GM23338 (cell line): ENCODE results near the gene CLSTN2. TPM values are rescaled to one million over a fixed set of nuclear protein-coding genes. Genes with fewer than 3 reads are reported as not detected.

ENCODE experiments used
- ATAC-seq: fragments of 200-7000 bp; cut with Tn5 transposase; 3 replicates; pipeline ENCODE4 v1.9.1; 2020
- DNase-seq: peaks from one replicate; pipeline ENCODE4 v3.0.0-alpha.2; 2015; ENCODE audit warnings: low spot score
- H2AFZ ChIP-seq: fragments of 200-600 bp; sonication (generic); 2 replicates; pipeline ENCODE4 v1.8.0; 2016; ENCODE audit warnings: antibody characterized with exemption, mild to moderate bottlenecking, moderate library complexity
- H3F3A ChIP-seq: fragments of 200-600 bp; sonication (generic); replicated peaks from 2 replicates; pipeline ENCODE4 v1.8.0; 2017; ENCODE audit warnings: antibody characterized with exemption, mixed run types, low read depth
- H3K27ac ChIP-seq: fragments of 200-600 bp; sonication (generic); 2 replicates; pipeline ENCODE4 v1.6.1; 2016; ENCODE audit warnings: low read depth
- H3K27me3 ChIP-seq: fragments of 200-600 bp; sonication (generic); 2 replicates; pipeline ENCODE4 v1.8.0; 2016; ENCODE audit warnings: mild to moderate bottlenecking, mixed run types, moderate library complexity; ENCODE audit not compliant: insufficient read depth
- H3K36me3 ChIP-seq: fragments of 200-600 bp; sonication (generic); 2 replicates; pipeline ENCODE4 v1.8.0; 2016; ENCODE audit warnings: mild to moderate bottlenecking; ENCODE audit not compliant: insufficient read depth
- H3K4me1 ChIP-seq: fragments of 200-600 bp; sonication (generic); 2 replicates; pipeline ENCODE4 v1.8.0; 2016; ENCODE audit warnings: mild to moderate bottlenecking, moderate library complexity; ENCODE audit not compliant: insufficient read depth
- H3K4me2 ChIP-seq: fragments of 200-600 bp; sonication (generic); 2 replicates; pipeline ENCODE4 v1.7.1; 2017; ENCODE audit warnings: mixed run types
- H3K4me3 ChIP-seq: fragments of 200-600 bp; sonication (generic); 2 replicates; pipeline ENCODE4 v1.6.1; 2016; ENCODE audit warnings: mixed run types
- H3K79me2 ChIP-seq: fragments of 200-600 bp; sonication (generic); replicated peaks from 2 replicates; pipeline ENCODE4 v1.8.0; 2017; ENCODE audit warnings: mild to moderate bottlenecking; ENCODE audit not compliant: insufficient read depth
- H3K9me2 ChIP-seq: fragments of 200-600 bp; sonication (generic); 2 replicates; pipeline ENCODE4 v1.8.0; 2017; ENCODE audit not compliant: insufficient read depth
- H4K20me1 ChIP-seq: fragments of 200-600 bp; sonication (generic); replicated peaks from 2 replicates; pipeline ENCODE4 v1.8.0; 2017; ENCODE audit warnings: mild to moderate bottlenecking; ENCODE audit not compliant: insufficient read depth
- H3K27ac Mint-ChIP-seq: 2 replicates; pipeline ENCODE4 v1.8.0; 2020; ENCODE audit warnings: inconsistent platforms, mild to moderate bottlenecking, moderate library complexity, mixed read lengths
- H3K27me3 Mint-ChIP-seq: 3 replicates; pipeline ENCODE4 v1.8.0; 2022; ENCODE audit warnings: low read depth, mild to moderate bottlenecking, moderate library complexity, mixed read lengths, inconsistent platforms; ENCODE audit not compliant: insufficient read depth, poor library complexity
- H3K36me3 Mint-ChIP-seq: 3 replicates; pipeline ENCODE4 v1.8.0; 2021; ENCODE audit warnings: low read depth, mild to moderate bottlenecking, inconsistent platforms, moderate library complexity, mixed read lengths
- H3K4me1 Mint-ChIP-seq: 3 replicates; pipeline ENCODE4 v1.8.0; 2020; ENCODE audit warnings: mild to moderate bottlenecking, inconsistent platforms, mixed read lengths
- H3K4me3 Mint-ChIP-seq: 3 replicates; pipeline ENCODE4 v1.8.0; 2021; ENCODE audit warnings: moderate library complexity, mild to moderate bottlenecking, inconsistent platforms, mixed read lengths
- H3K9me3 Mint-ChIP-seq: 3 replicates; pipeline ENCODE4 v1.8.0; 2020; ENCODE audit warnings: moderate library complexity, mild to moderate bottlenecking, inconsistent platforms, mixed read lengths
- CREB1 ChIP-seq: fragments of 250-450 bp; sonication (Bioruptor Pico); IDR thresholded peaks from 2 replicates; pipeline ENCODE4 v1.5.0; 2020; ENCODE audit warnings: low read depth, mild to moderate bottlenecking, moderate library complexity
- ETS1 ChIP-seq: IDR thresholded peaks from 2 replicates; pipeline ENCODE4 v1.6.1; 2016; ENCODE audit warnings: antibody characterized with exemption
- EZH2 ChIP-seq: fragments of 200-600 bp; sonication (generic); IDR thresholded peaks from one replicate; pipeline ENCODE4 v1.8.0; 2017; ENCODE audit warnings: antibody characterized with exemption, mild to moderate bottlenecking, low read depth; ENCODE audit not compliant: unreplicated experiment
- EZH2phosphoT487 ChIP-seq: fragments of 200-600 bp; sonication (generic); IDR thresholded peaks from one replicate; pipeline ENCODE4 v1.8.1; 2018; ENCODE audit warnings: antibody characterized with exemption; ENCODE audit not compliant: unreplicated experiment
- JUNB ChIP-seq: IDR thresholded peaks from one replicate; pipeline ENCODE4 v1.6.1; 2016; ENCODE audit warnings: antibody characterized with exemption; ENCODE audit not compliant: unreplicated experiment
- NANOG ChIP-seq: IDR thresholded peaks from 2 replicates; pipeline ENCODE4 v1.6.1; 2016; ENCODE audit warnings: antibody characterized with exemption, borderline replicate concordance
- POLR2AphosphoS5 ChIP-seq: IDR thresholded peaks from 2 replicates; pipeline ENCODE4 v1.6.1; 2016; ENCODE audit warnings: antibody characterized with exemption, low read depth
- STAT1 ChIP-seq: IDR thresholded peaks from one replicate; pipeline ENCODE4 v1.6.1; 2016; ENCODE audit warnings: antibody characterized with exemption; ENCODE audit not compliant: unreplicated experiment
- ZNF114 ChIP-seq: fragments of 250-450 bp; sonication (Bioruptor Pico); IDR thresholded peaks from 2 replicates; pipeline ENCODE4 v1.5.0; 2020; ENCODE audit warnings: mild to moderate bottlenecking, moderate library complexity
- ZNF462 ChIP-seq: fragments of 250-450 bp; sonication (Bioruptor Pico); IDR thresholded peaks from 2 replicates; pipeline ENCODE4 v1.5.0; 2020; ENCODE audit warnings: mild to moderate bottlenecking, moderate library complexity
- polyA plus RNA-seq: library from polyadenylated mRNA; unstranded; fragments of >200 nt; fragmentation: Nextera tagmentation; extraction: Ambion mirVana; gene quantifications from 2 replicates; pipeline ENCODE4 v1.2.1, GENCODE V29; 2016
- total RNA-seq: library from RNA; depleted of rRNA; stranded (reverse); fragments of >200 nt; shearing (Covaris generic); gene quantifications from 2 replicates; pipeline ENCODE4 v1.2.3, GENCODE V29; 2014

Gene CLSTN2
- total and polyA plus RNA-seq, 2 experiments from 2014 or later, result 0.11 to 0.83 TPM

- no peak for TF ChIP-seq ZNF462 (CRISPR knock-in tag)
- TF ChIP-seq EZH2, result no peak
- TF ChIP-seq EZH2phosphoT487, result no peak
- TF ChIP-seq NANOG, result no peak
- no peak for TF ChIP-seq ZNF114
- no peak for TF ChIP-seq CREB1 (CRISPR knock-in tag)
- no peak for TF ChIP-seq POLR2AphosphoS5
- TF ChIP-seq JUNB, result no peak
- no peak for TF ChIP-seq ETS1
Measured at GRCh38 chr3:139939681-139940190, 4.8 kb downstream of the CLSTN2 start (continued).

GRCh38 chr3:139940622-139941021 is 5.6 kb downstream of the CLSTN2 start:
- no peak overlapping the region for H3K4me2 ChIP-seq
- no peaks in the 10 kb centered on the region for H3K36me3 Mint-ChIP-seq
- peaks cover 22% of the 10 kb centered on the region for H3K27me3 Mint-ChIP-seq
- H3K27ac ChIP-seq, result no peak overlapping the region
- no peak for ATAC-seq
- H3K79me2 ChIP-seq, result no peaks in the 10 kb centered on the region
- H3K4me1 ChIP-seq, result no peaks in the 10 kb centered on the region; the same call in 1 of the 2 replicates
- H3K4me1 Mint-ChIP-seq, result peaks cover 7% of the 10 kb centered on the region; the same call in 2 of the 3 replicates
- no peak for TF ChIP-seq EZH2
- no peak for TF ChIP-seq JUNB
- no peak for TF ChIP-seq ZNF114
- TF ChIP-seq STAT1, result no peak
- H3K4me3 ChIP-seq, result no peak overlapping the region
- no peaks in the 10 kb centered on the region for H3K36me3 ChIP-seq
- no peak overlapping the region for H3K4me3 Mint-ChIP-seq
- H3K27ac Mint-ChIP-seq, result no peak overlapping the region
- peaks cover 19% of the 10 kb centered on the region for H3K27me3 ChIP-seq
- no peak overlapping the region for H2AFZ ChIP-seq
- DNase-seq, result no peak
- H4K20me1 ChIP-seq, result no peaks in the 10 kb centered on the region
- H3F3A ChIP-seq, result no peaks in the 10 kb centered on the region
- H3K9me3 Mint-ChIP-seq, result no peaks in the 10 kb centered on the region
- H3K9me2 ChIP-seq, result no peaks in the 10 kb centered on the region
